Muscle layer of duodenum (tissue), 2 donors: Measurements from ENCODE around the gene TDRD12.
A peak's percentile ranks its signal among the peaks of the same experiment; 100 is the strongest.

Experiments used
- H3K27ac ChIP-seq: one replicate; pipeline ENCODE4 v1.7.0; 2013; ENCODE audit warnings: mild to moderate bottlenecking, low read length
- H3K27me3 ChIP-seq: one replicate; pipeline ENCODE4 v1.7.0; 2013; ENCODE audit warnings: low read depth, mild to moderate bottlenecking, control low read depth, low read length
- H3K36me3 ChIP-seq, 2 donors: one replicate each; pipeline ENCODE4 v1.7.0; 2013; ENCODE audit warnings: low read length in 2 of 2, control low read depth in 1 of 2, mild to moderate bottlenecking in 1 of 2; ENCODE audit not compliant: insufficient read depth in 2 of 2, control insufficient read depth in 1 of 2
- H3K4me1 ChIP-seq, 2 donors: one replicate each; pipeline ENCODE4 v1.7.0; 2013; ENCODE audit warnings: low read length in 2 of 2, mild to moderate bottlenecking in 2 of 2, control low read depth in 1 of 2, moderate library complexity in 1 of 2; ENCODE audit not compliant: insufficient read depth in 2 of 2, control insufficient read depth in 1 of 2
- H3K4me3 ChIP-seq, 2 donors: one replicate each; pipeline ENCODE4 v1.7.0; 2013; ENCODE audit warnings: low read length in 2 of 2, low read depth in 1 of 2, mild to moderate bottlenecking in 1 of 2
- H3K9me3 ChIP-seq, 2 donors: one replicate each; pipeline ENCODE4 v1.7.0; 2013; ENCODE audit warnings: low read length in 2 of 2, control low read depth in 1 of 2, mild to moderate bottlenecking in 1 of 2; ENCODE audit not compliant: control insufficient read depth in 1 of 2
- donor health status: healthy.

TDRD12 gene, protein sequence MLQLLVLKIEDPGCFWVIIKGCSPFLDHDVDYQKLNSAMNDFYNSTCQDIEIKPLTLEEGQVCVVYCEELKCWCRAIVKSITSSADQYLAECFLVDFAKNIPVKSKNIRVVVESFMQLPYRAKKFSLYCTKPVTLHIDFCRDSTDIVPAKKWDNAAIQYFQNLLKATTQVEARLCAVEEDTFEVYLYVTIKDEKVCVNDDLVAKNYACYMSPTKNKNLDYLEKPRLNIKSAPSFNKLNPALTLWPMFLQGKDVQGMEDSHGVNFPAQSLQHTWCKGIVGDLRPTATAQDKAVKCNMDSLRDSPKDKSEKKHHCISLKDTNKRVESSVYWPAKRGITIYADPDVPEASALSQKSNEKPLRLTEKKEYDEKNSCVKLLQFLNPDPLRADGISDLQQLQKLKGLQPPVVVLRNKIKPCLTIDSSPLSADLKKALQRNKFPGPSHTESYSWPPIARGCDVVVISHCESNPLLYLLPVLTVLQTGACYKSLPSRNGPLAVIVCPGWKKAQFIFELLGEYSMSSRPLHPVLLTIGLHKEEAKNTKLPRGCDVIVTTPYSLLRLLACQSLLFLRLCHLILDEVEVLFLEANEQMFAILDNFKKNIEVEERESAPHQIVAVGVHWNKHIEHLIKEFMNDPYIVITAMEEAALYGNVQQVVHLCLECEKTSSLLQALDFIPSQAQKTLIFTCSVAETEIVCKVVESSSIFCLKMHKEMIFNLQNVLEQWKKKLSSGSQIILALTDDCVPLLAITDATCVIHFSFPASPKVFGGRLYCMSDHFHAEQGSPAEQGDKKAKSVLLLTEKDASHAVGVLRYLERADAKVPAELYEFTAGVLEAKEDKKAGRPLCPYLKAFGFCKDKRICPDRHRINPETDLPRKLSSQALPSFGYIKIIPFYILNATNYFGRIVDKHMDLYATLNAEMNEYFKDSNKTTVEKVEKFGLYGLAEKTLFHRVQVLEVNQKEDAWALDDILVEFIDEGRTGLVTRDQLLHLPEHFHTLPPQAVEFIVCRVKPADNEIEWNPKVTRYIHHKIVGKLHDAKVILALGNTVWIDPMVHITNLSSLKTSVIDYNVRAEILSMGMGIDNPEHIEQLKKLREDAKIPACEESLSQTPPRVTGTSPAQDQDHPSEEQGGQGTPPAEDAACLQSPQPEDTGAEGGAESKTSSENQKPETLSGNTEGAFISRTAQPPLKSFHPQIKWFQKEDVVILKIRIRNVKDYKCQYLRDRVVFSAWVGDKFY (N-terminal part only)

DNA sequence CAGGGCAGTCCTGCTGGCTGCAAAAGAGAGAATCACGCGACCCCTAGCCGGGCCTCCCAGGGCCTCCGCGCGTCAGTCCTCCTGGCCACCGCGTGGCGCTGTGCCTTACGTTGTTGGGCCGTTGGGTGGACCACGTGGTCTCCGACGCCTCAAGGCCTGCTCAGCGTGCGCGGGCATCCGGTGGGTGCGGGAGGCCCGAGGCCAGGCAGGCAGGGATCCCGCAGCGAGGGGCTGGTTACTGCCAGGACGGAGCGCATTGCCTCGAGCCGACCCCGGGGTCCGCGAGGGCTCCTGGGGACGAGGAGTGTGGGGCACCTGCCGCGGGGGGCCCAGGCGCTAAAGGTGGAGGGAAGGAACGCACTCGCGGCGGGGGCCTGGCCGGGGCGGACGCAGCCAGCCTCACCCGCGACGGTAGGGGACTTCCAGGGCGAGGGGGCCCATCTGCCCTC lies at the start of gene TDRD12:
TSS of gene TDRD12 (plus strand) at position 157 of the 449 bp plus-strand sequence. CDS start 306 bp downstream, outside the sequence.
- no peaks in the 10 kb centered on the region for H3K4me1 ChIP-seq
- H3K27me3 ChIP-seq: no peaks in the 10 kb centered on the region
- no peaks in the 10 kb centered on the region for H3K9me3 ChIP-seq
- no peak within 1 kb of the TSS for H3K27ac ChIP-seq
- peaks cover 0 to 5% of the 10 kb centered on the region in 2 donors for H3K36me3 ChIP-seq
- no peak within 1 kb of the TSS for H3K4me3 ChIP-seq

DNA sequence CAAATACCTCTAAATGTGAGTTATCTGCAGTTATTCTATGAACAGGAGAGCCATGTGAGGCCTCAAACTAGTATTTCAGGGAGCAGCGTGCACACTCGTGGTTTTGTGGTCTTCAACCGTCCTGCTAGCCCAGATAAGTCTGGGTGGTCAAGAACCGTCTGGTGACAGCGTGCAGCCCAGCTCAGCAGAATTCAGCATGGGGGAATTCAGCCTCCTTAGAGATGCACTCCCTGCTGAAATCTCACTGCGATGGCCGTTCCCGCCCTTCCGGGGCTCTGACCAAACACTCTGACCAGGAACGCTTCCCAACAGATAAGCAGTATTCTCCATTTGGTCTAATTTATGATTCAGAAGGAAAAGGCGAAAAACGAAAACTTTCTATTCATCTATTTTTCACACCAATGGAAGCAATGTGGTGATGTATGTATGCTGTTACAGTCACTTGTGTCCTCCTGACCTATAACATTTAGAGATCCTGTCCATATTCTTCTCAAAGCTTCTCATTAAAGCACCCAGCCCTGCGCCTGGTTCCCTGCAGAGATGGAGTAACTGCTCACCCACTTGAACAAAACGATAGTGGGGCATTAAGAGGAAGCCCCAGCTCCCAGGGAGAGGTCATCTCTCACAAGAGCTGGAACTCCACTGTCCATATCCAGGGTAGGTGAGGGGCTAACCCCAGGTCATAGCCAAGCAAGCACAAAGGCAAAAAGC lies 47.5 kb upstream of the TDRD12 start:
- Histone ChIP-seq H3K27ac (no peak overlapping the region), H3K4me3 (no peak overlapping the region), H3K27me3 (peaks cover 10% of the 10 kb centered on the region), H3K9me3 (no peaks in the 10 kb centered on the region), H3K4me1 (peaks cover 4 to 37% of the 10 kb centered on the region in 2 donors), H3K36me3 (peaks cover 0 to under 1% of the 10 kb centered on the region in 2 donors)

DNA sequence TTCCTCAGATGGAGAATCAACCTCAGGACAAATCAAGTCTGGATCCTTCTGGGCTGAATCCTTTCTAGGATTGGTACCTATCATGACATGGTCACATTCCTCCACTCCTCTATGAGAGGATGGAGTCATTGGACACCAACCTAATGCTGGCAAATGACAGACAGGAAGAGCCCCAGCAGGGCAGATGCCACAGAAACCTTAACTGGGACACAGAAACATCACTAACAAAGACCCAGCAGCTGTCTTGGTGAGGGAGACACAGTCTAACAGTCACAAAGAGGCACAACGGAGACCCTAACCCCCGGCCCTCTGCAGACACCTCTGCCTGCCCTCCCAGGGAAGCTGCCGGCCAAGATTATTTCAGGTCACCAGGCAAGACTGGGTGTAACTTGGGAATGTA lies 46.7 kb upstream of the TDRD12 start:
- H3K4me3 ChIP-seq: no peak overlapping the region
- peaks cover 4 to 37% of the 10 kb centered on the region in 2 donors for H3K4me1 ChIP-seq
- H3K36me3 ChIP-seq: no peaks in the 10 kb centered on the region
- peaks cover 11% of the 10 kb centered on the region for H3K27me3 ChIP-seq
- H3K9me3 ChIP-seq: no peaks in the 10 kb centered on the region
- H3K27ac ChIP-seq: no peak overlapping the region

DNA sequence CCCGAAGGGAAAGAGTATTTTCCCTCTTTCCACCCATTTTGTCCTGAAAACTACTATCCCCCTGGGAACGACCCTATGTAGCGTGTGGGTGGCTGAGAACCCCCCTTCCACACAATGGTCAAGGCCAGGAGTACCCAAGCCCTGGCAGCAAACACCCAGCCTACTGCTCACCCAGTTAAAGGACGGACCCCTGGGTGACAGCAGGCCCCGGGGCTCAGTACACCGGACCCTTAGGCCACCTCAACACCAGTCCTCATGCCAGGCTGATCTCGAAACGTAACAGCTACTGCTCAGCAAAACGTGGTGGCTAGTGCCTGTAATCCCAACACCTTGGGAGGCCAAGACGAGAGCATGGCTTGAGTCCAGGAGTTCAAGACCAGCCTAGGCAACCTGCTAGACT lies 46.0 kb upstream of the TDRD12 start:
- peaks cover 11% of the 10 kb centered on the region for H3K27me3 ChIP-seq
- peak overlapping the region in 1 of 2 donors; percentile 90 for H3K4me3 ChIP-seq
- no peak overlapping the region for H3K27ac ChIP-seq
- H3K4me1 ChIP-seq: peaks cover 4 to 37% of the 10 kb centered on the region in 2 donors
- no peaks in the 10 kb centered on the region for H3K36me3 ChIP-seq
- no peaks in the 10 kb centered on the region for H3K9me3 ChIP-seq

DNA sequence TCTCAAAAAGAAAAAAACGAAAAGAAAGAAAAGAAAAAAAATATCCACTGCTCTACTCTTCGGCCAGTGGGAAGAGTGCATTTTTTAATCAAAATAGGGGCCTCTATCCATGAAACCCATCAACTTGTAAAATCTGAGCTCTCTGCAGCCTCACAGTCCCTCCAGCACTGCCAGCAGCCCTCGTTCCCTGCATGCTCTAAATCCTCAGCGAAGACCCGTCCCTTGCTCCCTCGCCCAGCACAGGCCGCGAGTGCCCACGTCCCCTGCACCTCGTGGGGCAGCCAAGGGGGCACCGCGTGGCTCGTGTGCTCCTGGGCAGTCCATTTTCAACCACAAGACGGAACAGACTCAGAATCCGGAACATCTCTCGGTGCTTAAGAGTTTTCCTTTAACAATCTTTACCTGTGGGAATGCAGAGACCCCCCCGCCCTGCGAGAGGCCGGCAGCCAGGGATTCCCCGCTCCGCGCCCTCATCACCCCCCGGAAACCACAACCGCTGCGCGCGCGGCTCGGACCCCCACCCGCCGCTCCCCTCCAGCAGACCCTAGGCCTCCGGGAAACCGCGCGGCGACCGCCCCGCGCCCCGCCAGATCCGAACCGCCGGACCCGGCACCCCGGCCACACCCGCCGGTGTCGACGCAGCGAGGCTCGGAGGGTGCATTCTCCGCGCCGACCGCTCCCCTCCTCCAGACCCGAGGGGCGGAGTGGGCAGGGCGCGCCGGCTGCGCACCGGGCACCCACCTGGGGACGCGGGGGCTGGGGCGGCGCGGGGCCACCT lies 45.2 kb upstream of the TDRD12 start:
- H3K4me1 ChIP-seq: peaks cover 4 to 37% of the 10 kb centered on the region in 2 donors
- no peak overlapping the region for H3K27ac ChIP-seq
- H3K4me3 ChIP-seq: peak overlapping the region; percentile 66 to 90
- peaks cover 11% of the 10 kb centered on the region for H3K27me3 ChIP-seq
- H3K9me3 ChIP-seq: no peaks in the 10 kb centered on the region
- no peaks in the 10 kb centered on the region for H3K36me3 ChIP-seq

DNA sequence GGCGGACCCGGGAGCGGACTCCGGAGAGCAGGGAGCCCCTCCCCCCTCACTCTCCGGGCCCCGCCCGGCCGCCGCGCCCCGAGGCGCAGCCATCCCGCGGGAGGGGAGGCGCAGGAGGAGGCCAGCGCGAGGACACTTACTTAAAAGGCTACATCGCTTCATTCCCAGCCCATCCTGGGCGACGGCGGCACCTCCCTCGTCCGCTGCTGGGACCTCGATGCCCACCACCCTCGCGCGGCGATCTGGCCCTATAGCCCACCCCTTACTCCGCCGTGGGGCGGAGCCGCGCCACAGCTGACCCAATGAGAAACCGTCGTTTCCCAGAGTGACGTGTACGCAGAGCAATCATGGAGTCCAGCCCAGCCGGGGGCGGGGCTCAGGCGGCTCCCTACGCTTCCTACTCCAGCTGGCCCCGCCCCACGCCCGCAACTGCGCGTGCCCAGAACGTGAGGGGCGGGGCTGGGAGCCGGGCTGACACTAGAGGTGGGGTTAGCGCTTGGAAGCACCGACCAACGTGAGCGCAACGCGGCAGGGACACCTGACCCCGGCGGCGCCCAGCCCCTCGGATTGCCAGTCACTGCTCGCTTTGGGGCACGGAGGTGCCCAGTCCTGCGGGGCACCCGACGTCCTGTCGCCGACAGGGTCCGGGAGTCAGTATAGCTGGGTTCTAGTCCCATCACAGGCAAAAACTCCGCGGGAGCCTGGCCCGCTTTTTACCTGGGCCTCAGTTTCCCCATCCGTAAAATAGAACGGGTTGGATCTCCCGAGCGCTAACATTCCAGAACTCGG lies 44.4 kb upstream of the TDRD12 start, which contains the start of gene ANKRD27:
TSS of gene ANKRD27 (minus strand) at position 250 of the 789 bp plus-strand sequence. CDS start 16,165 bp downstream, outside the sequence.
- H3K4me1 ChIP-seq: peaks cover 4 to 33% of the 10 kb centered on the region in 2 donors
- H3K36me3 ChIP-seq: no peaks in the 10 kb centered on the region
- H3K4me3 ChIP-seq: peak within 1 kb of the TSS; percentile 66 to 90
- H3K27me3 ChIP-seq: peaks cover 11% of the 10 kb centered on the region
- H3K27ac ChIP-seq: peak within 1 kb of the TSS; percentile 31
- no peaks in the 10 kb centered on the region for H3K9me3 ChIP-seq

DNA sequence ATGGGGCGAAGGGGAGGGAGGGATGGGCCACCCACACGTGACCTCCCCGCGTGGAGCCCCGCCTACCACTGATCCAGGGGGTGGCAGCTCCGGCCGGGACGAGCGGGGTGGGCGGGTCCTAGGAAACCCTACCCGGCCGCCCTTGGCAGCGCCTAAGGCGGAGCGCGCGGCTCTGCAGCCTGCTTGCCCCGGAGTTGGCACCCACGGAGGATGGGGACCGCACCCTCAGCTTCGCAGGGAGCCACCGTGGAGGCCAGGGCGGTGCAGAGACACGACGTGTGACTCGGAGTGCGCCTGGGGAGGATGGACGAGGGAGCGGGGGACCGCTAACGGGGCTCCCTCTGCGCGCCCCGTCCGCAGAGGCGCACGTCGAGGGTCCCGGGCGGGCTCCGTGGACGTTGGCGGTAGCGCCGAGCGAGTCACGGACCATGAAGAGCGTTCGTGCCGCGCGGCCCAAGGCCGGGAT lies 43.8 kb upstream of the TDRD12 start, which contains the start of gene RGS9BP:
TSS of gene RGS9BP (plus strand) at position 129 of the 466 bp plus-strand sequence. CDS start 416 bp downstream, outside the sequence.
- peaks cover 11% of the 10 kb centered on the region for H3K27me3 ChIP-seq
- H3K4me3 ChIP-seq: peak within 1 kb of the TSS; percentile 66 to 90
- no peaks in the 10 kb centered on the region for H3K36me3 ChIP-seq
- H3K4me1 ChIP-seq: peaks cover 4 to 33% of the 10 kb centered on the region in 2 donors
- peak within 1 kb of the TSS; percentile 31 for H3K27ac ChIP-seq
- H3K9me3 ChIP-seq: no peaks in the 10 kb centered on the region

DNA sequence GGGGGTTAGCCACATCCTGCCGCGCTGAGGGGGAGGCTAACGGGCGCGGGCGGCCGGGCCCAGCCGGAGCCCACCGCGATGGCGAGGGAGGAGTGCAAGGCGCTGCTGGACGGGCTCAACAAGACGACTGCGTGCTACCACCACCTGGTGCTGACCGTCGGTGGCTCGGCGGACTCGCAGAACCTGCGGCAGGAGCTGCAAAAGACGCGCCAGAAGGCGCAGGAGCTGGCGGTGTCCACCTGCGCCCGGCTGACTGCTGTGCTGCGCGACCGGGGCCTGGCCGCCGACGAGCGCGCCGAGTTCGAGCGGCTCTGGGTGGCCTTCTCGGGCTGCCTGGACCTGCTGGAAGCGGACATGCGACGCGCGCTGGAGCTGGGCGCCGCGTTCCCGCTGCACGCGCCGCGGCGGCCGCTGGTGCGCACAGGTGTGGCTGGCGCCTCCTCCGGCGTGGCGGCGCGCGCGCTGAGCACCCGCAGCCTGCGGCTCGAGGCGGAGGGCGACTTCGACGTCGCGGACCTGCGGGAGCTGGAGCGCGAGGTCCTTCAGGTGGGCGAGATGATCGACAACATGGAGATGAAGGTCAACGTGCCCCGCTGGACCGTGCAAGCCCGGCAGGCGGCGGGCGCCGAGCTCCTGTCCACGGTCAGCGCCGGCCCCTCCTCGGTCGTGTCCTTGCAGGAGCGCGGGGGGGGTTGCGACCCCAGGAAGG lies 43.2 kb upstream of the TDRD12 start:
- H3K9me3 ChIP-seq: no peaks in the 10 kb centered on the region
- H3K4me1 ChIP-seq: peaks cover 4 to 33% of the 10 kb centered on the region in 2 donors
- H3K36me3 ChIP-seq: no peaks in the 10 kb centered on the region
- peak overlapping the region; percentile 66 to 90 for H3K4me3 ChIP-seq
- H3K27me3 ChIP-seq: peaks cover 11% of the 10 kb centered on the region
- no peak overlapping the region for H3K27ac ChIP-seq

DNA sequence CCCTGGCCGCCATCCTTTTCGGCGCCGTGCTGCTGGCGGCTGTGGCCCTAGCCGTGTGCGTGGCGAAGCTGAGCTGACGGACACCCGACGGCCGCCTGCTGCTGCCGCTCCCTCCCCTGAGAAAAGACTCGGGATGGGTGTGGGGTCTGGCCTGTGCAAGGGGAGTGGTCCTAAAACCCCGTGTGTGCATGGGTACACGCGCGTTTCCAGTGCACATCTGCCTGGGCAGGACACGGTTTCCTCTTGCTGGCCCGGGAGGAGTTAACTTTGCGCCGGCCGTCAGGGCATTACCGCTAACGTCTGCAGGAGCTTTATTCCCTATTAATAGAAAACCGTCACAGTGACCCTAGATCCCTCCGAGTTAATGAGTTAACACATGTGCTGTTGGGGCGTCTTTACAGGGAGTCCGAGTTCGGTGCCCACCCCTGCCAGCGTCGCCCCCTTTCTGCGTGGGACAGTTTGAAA lies 42.6 kb upstream of the TDRD12 start:
- Histone ChIP-seq H3K27ac (no peak overlapping the region), H3K4me3 (peak overlapping the region in 1 of 2 donors; percentile 90), H3K9me3 (no peaks in the 10 kb centered on the region)

More for the DNA sequence above, 42.6 kb upstream of the TDRD12 start:
- Histone ChIP-seq H3K27me3 (peaks cover 11% of the 10 kb centered on the region), H3K4me1 (peaks cover 4 to 33% of the 10 kb centered on the region in 2 donors), H3K36me3 (no peaks in the 10 kb centered on the region)
